ENCODE measurements around the gene SETBP1. TPM values are rescaled to one million over a fixed set of nuclear protein-coding genes. Genes with fewer than 3 reads are reported as not detected.

SETBP1 gene
- total RNA-seq, 1 experiment from 2014 or later = 9.6 TPM

- Mint-ChIP-seq H3K36me3 (no peaks in the 10 kb centered on the region), H3K4me1 (peaks cover 8% of the 10 kb centered on the region), H3K4me3 (no peak overlapping the region), H3K27ac (no peak overlapping the region), H3K9me3 (no peaks in the 10 kb centered on the region), H3K27me3 (ENCODE audit: low read depth) (no peaks in the 10 kb centered on the region)
- ChIA-PET CTCF (interaction anchor here (0.7 to 1.5 kb wide), 3 partner anchors 15 to 485 kb away, joined by 3 to 4 read pairs (median 3); no protein-coding TSS in a partner anchor), POLR2A (no interaction called here)
- TF ChIP-seq RORB (CRISPR knock-in tag; IDR thresholded peaks at IDR 0.05) = no peak
- TF ChIP-seq ZNF317 (CRISPR knock-in tag; IDR thresholded peaks at IDR 0.05; ENCODE audit: borderline replicate concordance, low read depth) = no peak
- no peak for TF ChIP-seq FOXJ3 (CRISPR knock-in tag; IDR thresholded peaks at IDR 0.05; ENCODE audit: borderline replicate concordance)
- TF ChIP-seq E2F4 (CRISPR knock-in tag; IDR thresholded peaks at IDR 0.05; ENCODE audit: borderline replicate concordance, low read depth) = no peak
- TF ChIP-seq PREB (CRISPR knock-in tag; IDR thresholded peaks at IDR 0.05; ENCODE audit: borderline replicate concordance) = no peak
- no peak for TF ChIP-seq FOXP4 (CRISPR knock-in tag; IDR thresholded peaks at IDR 0.05)
- TF ChIP-seq SP1 (CRISPR knock-in tag; conservative IDR thresholded peaks at IDR 0.05) = no peak
- no peak for TF ChIP-seq ATF1 (CRISPR knock-in tag; IDR thresholded peaks at IDR 0.05)
- TF ChIP-seq JUN (CRISPR knock-in tag; IDR thresholded peaks at IDR 0.05) = no peak
- no peak for TF ChIP-seq MXD4 (CRISPR knock-in tag; IDR thresholded peaks at IDR 0.05; ENCODE audit: borderline replicate concordance)
- ATAC-seq = no peak
- no peak for DNase-seq (ENCODE audit: low spot score)
Measured at GRCh38 chr18:44900627-44901026, 219.9 kb downstream of the SETBP1 start.

GRCh38 chr18:44901283-44901682, 220.6 kb downstream of the SETBP1 start:
- CTCF ChIA-PET = interaction anchor here (0.7 to 1.5 kb wide), 4 partner anchors 14 to 485 kb away, joined by 3 to 5 read pairs (median 4); no protein-coding TSS in a partner anchor
- POLR2A ChIA-PET = no interaction called here

More at GRCh38 chr18:44901283-44901682, 220.6 kb downstream of the SETBP1 start:
- Mint-ChIP-seq H3K4me1 (peaks cover 8% of the 10 kb centered on the region), H3K27ac (no peak overlapping the region), H3K27me3 (ENCODE audit: low read depth) (no peaks in the 10 kb centered on the region), H3K4me3 (no peak overlapping the region), H3K9me3 (no peaks in the 10 kb centered on the region), H3K36me3 (no peaks in the 10 kb centered on the region)
- TF ChIP-seq ZNF425 (CRISPR knock-in tag; conservative IDR thresholded peaks at IDR 0.05) = no peak
- no peak for TF ChIP-seq ZBTB43 (CRISPR knock-in tag; IDR thresholded peaks at IDR 0.05)
- no peak for TF ChIP-seq GRHL2 (CRISPR knock-in tag; IDR thresholded peaks at IDR 0.05; ENCODE audit: insufficient replicate concordance, severe bottlenecking)
- TF ChIP-seq ZNF423 (CRISPR knock-in tag; IDR thresholded peaks at IDR 0.05) = no peak
- TF ChIP-seq TCF7 (CRISPR knock-in tag; IDR thresholded peaks at IDR 0.05; ENCODE audit: low read depth) = no peak
- DNase-seq (ENCODE audit: low spot score) (peak; percentile 23), ATAC-seq (peak; percentile 63)
